Osteoblast (primary cell): Measurements from ENCODE around the gene C16orf54. TPM values are rescaled to one million over a fixed set of nuclear protein-coding genes. Genes with fewer than 3 reads are reported as not detected.
"Not testable (repeated sequence)": the region's sequence is repeated elsewhere in the genome, so short reads cannot be mapped to it uniquely, and the experiment has no call there.

Source experiments
- DNase-seq: peaks from one replicate; pipeline ENCODE4 v3.0.0; 2011; ENCODE audit warnings: low spot score, mixed read lengths; ENCODE audit not compliant: insufficient read length; ENCODE audit errors: missing footprints
- H2AFZ ChIP-seq: 2 replicates; pipeline ENCODE4 v1.6.0; 2011; ENCODE audit warnings: mild to moderate bottlenecking, low read length
- H3K27ac ChIP-seq: 2 replicates; pipeline ENCODE4 v1.5.1; 2011; ENCODE audit warnings: mild to moderate bottlenecking, low read depth, low read length, moderate library complexity
- H3K27me3 ChIP-seq: 2 replicates; pipeline ENCODE4 v1.6.0; 2012; ENCODE audit warnings: mild to moderate bottlenecking, control low read depth, inconsistent platforms, low read length, moderate library complexity; ENCODE audit not compliant: insufficient read depth
- H3K36me3 ChIP-seq: 2 replicates; pipeline ENCODE4 v1.5.1; 2011; ENCODE audit warnings: mild to moderate bottlenecking, low read length, control low read depth, moderate library complexity; ENCODE audit not compliant: insufficient read depth
- H3K4me1 ChIP-seq: 2 replicates; pipeline ENCODE4 v1.5.1; 2011; ENCODE audit warnings: mild to moderate bottlenecking, low read length, control low read depth, moderate library complexity; ENCODE audit not compliant: insufficient read depth
- H3K4me2 ChIP-seq: 2 replicates; pipeline ENCODE4 v1.6.0; 2011; ENCODE audit warnings: mild to moderate bottlenecking, low read length; ENCODE audit not compliant: insufficient read depth
- H3K4me3 ChIP-seq: fragments of 200-600 bp; sonication (generic); 3 replicates; pipeline ENCODE4 v1.5.1; 2012; ENCODE audit warnings: mild to moderate bottlenecking, low read length, inconsistent platforms; ENCODE audit not compliant: insufficient read depth
- H3K79me2 ChIP-seq: 2 replicates; pipeline ENCODE4 v1.6.0; 2012; ENCODE audit warnings: mild to moderate bottlenecking, low read length, control low read depth, inconsistent platforms; ENCODE audit not compliant: insufficient read depth
- H3K9me3 ChIP-seq: 2 replicates; pipeline ENCODE4 v1.5.1; 2011; ENCODE audit warnings: low read depth, low read length, control low read depth
- H4K20me1 ChIP-seq: 2 replicates; pipeline ENCODE4 v1.6.0; 2012; ENCODE audit warnings: mild to moderate bottlenecking, low read length, control low read depth; ENCODE audit not compliant: insufficient read depth
- CTCF ChIP-seq: IDR thresholded peaks from 2 replicates; pipeline ENCODE4 v1.5.1; 2011; ENCODE audit warnings: mild to moderate bottlenecking, low read depth, low read length, moderate library complexity; ENCODE audit errors: extremely low read depth
- total RNA-seq: library from RNA; depleted of rRNA; stranded (reverse); fragments of >200 nt; gene quantifications from 2 replicates; pipeline ENCODE4 v1.2.3, GENCODE V29; 2012

C16orf54 gene
- total RNA-seq, 1 donor, result 0.72 TPM

GRCh38 chr16:29744541-29745101, 1.2 kb downstream of the C16orf54 start:
- no peak for TF ChIP-seq CTCF
- H2AFZ ChIP-seq, result no peak overlapping the region
- H3K4me3 ChIP-seq, result no peak overlapping the region
- no peaks in the 10 kb centered on the region for H3K36me3 ChIP-seq
- no peaks in the 10 kb centered on the region for H3K79me2 ChIP-seq
- H3K4me1 ChIP-seq, result no peaks in the 10 kb centered on the region
- H3K4me2 ChIP-seq, result no peak overlapping the region
- H3K27ac ChIP-seq, result no peak overlapping the region
- H3K27me3 ChIP-seq, result no peaks in the 10 kb centered on the region
- H3K9me3 ChIP-seq, result no peaks in the 10 kb centered on the region
- H4K20me1 ChIP-seq, result no peaks in the 10 kb centered on the region
- no peak for DNase-seq

- no peaks in the 10 kb centered on the region for H3K79me2 ChIP-seq
- no peaks in the 10 kb centered on the region for H3K27me3 ChIP-seq
- no peak overlapping the region for H3K4me3 ChIP-seq
- no peaks in the 10 kb centered on the region for H3K36me3 ChIP-seq
- H3K27ac ChIP-seq, result no peak overlapping the region
- H4K20me1 ChIP-seq, result no peaks in the 10 kb centered on the region
- TF ChIP-seq CTCF, result no peak
- no peaks in the 10 kb centered on the region for H3K4me1 ChIP-seq
- H3K4me2 ChIP-seq, result no peak overlapping the region
- no peak overlapping the region for H2AFZ ChIP-seq
- H3K9me3 ChIP-seq, result no peaks in the 10 kb centered on the region
- DNase-seq, result no peak
Observed at GRCh38 chr16:29743827-29744531, 1.8 kb downstream of the C16orf54 start.

GRCh38 chr16:29743475-29743826, 2.3 kb downstream of the C16orf54 start:
- Histone ChIP-seq H3K4me1 (no peaks in the 10 kb centered on the region), H3K4me2 (no peak overlapping the region), H4K20me1 (no peaks in the 10 kb centered on the region), H3K27me3 (no peaks in the 10 kb centered on the region), H3K9me3 (no peaks in the 10 kb centered on the region), H3K79me2 (no peaks in the 10 kb centered on the region), H3K4me3 (no peak overlapping the region), H2AFZ (no peak overlapping the region), H3K27ac (no peak overlapping the region), H3K36me3 (no peaks in the 10 kb centered on the region)
- peak; percentile 59 for DNase-seq
- TF ChIP-seq CTCF, result no peak

- Histone ChIP-seq H3K9me3 (no peaks in the 10 kb centered on the region), H3K27me3 (peaks cover 3% of the 10 kb centered on the region), H3K36me3 (no peaks in the 10 kb centered on the region), H3K4me1 (no peaks in the 10 kb centered on the region), H2AFZ (no peak overlapping the region), H3K4me3 (no peak overlapping the region), H4K20me1 (no peaks in the 10 kb centered on the region), H3K79me2 (no peaks in the 10 kb centered on the region), H3K27ac (no peak overlapping the region), H3K4me2 (no peak overlapping the region)
- DNase-seq, result no peak
- TF ChIP-seq CTCF, result no peak
Observed at GRCh38 chr16:29742683-29743275, 3.0 kb downstream of the C16orf54 start.

- not testable (repeated sequence) for H3K27ac ChIP-seq, H3K4me1 ChIP-seq, H3K36me3 ChIP-seq, H2AFZ ChIP-seq, H3K4me2 ChIP-seq, DNase-seq, H3K4me3 ChIP-seq, H4K20me1 ChIP-seq, H3K9me3 ChIP-seq, H3K79me2 ChIP-seq
- H3K27me3 ChIP-seq, result peaks cover 14% of the 10 kb centered on the region
Observed at GRCh38 chr16:29740630-29741015, 5.2 kb downstream of the C16orf54 start.
